Brain microvascular endothelial cell (primary cell): Measurements from ENCODE around the gene KAT6B.

Experiments
- DNase-seq: peaks from one replicate; pipeline ENCODE4 v3.0.0-alpha.2; 2020
- H3K27ac ChIP-seq: fragments of 250-450 bp; sonication (Bioruptor Pico); 2 replicates; pipeline ENCODE4 v1.5.1; 2020; ENCODE audit warnings: mild to moderate bottlenecking, moderate library complexity
- H3K27me3 ChIP-seq: fragments of 250-450 bp; sonication (Bioruptor Pico); replicated peaks from 2 replicates; pipeline ENCODE4 v1.5.1; 2020; ENCODE audit warnings: mild to moderate bottlenecking
- H3K36me3 ChIP-seq: fragments of 250-450 bp; sonication (Bioruptor Pico); replicated peaks from 2 replicates; pipeline ENCODE4 v1.5.1; 2020; ENCODE audit warnings: mild to moderate bottlenecking
- H3K4me3 ChIP-seq: 2 replicates; pipeline ENCODE4 v1.5.1; 2011; ENCODE audit warnings: low read depth, mild to moderate bottlenecking, control low read depth, low read length, moderate library complexity
- in situ Hi-C: cut with HindIII; loops from 2 replicates; pipeline ENCODE4 v1.10.0; 2017; ENCODE audit warnings: low sequenced_read_pairs, low pct_ligation_motif_present
- TF ChIP-seq, protein P1 (sequence below): IDR thresholded peaks from 2 replicates; pipeline ENCODE4 v1.5.1; 2011; ENCODE audit warnings: low read depth, mild to moderate bottlenecking, moderate library complexity, low read length, control low read depth, inconsistent platforms; ENCODE audit errors: missing control alignments

KAT6B gene

DNA sequence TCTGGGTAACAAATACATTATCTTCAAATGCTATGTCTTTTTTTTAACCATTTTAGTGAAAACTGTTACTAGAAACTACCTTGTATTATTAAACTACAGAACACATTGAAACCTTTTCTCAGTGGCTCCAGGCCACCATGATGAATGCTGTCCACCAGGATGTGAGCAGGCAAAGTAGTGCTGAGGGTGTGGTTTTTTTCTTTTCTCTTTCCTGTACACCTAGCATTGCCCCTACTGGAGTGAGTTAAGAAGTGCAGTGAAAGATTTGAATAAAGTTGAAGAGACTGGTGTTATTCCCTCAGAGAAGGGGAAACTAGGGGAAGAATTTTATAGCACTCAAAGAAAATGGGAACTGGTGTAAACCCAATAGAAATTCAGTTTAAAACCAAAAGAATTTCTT, 165.0 kb downstream of the KAT6B start:
- no peak overlapping the region for H3K4me3 ChIP-seq
- no peak for DNase-seq

DNA sequence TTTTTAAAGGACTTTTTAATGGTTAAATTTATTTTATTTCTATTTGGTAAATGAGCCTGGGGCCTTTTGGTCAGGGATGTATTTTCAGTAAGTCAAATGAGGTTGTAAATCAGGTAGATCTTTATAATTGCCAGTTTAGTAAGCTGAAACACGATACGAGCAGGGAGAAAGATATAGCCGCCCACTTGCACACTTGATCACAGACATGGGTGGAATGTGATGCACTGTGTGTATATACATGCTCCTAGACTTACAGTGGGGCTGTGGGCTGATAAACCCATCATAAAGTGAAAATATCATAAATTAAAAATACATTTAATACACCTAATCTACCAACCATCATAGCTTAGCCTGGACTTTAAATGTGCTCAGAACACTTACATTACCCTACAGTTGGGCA, 165.7 kb downstream of the KAT6B start:
- Histone ChIP-seq H3K27me3 (no peaks in the 10 kb centered on the region), H3K4me3 (no peak overlapping the region), H3K27ac (no peak overlapping the region), H3K36me3 (no peaks in the 10 kb centered on the region)
- DNase-seq: no peak
- TF ChIP-seq, protein P1, sequence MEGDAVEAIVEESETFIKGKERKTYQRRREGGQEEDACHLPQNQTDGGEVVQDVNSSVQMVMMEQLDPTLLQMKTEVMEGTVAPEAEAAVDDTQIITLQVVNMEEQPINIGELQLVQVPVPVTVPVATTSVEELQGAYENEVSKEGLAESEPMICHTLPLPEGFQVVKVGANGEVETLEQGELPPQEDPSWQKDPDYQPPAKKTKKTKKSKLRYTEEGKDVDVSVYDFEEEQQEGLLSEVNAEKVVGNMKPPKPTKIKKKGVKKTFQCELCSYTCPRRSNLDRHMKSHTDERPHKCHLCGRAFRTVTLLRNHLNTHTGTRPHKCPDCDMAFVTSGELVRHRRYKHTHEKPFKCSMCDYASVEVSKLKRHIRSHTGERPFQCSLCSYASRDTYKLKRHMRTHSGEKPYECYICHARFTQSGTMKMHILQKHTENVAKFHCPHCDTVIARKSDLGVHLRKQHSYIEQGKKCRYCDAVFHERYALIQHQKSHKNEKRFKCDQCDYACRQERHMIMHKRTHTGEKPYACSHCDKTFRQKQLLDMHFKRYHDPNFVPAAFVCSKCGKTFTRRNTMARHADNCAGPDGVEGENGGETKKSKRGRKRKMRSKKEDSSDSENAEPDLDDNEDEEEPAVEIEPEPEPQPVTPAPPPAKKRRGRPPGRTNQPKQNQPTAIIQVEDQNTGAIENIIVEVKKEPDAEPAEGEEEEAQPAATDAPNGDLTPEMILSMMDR: no peak
- in situ Hi-C loops: no loop called here

More for the DNA sequence above, 165.0 kb downstream of the KAT6B start:
- Histone ChIP-seq H3K27ac (no peak overlapping the region), H3K36me3 (no peaks in the 10 kb centered on the region), H3K27me3 (no peaks in the 10 kb centered on the region)
- TF ChIP-seq, protein P1: peak; percentile 48
- in situ Hi-C loops: no loop called here

DNA sequence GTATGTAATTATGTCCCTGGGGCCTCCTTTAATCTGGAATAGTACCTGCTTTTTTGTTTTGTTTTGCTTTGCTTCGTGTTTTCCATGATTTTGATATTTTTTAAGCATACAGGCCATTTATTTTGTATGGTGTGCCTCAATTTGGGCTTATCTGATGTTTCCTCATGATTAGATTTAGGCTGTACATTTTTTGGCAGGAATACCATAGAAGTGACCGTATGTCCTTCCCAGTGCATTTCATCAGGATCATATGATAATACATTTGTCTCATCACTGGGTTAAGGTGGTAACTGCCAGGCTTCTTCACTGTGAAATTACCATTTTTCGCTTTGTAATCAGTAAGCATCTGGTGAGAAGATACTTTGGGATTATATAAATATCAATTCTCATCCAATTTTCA, 167.2 kb downstream of the KAT6B start:
- Histone ChIP-seq H3K27ac (no peak overlapping the region), H3K4me3 (no peak overlapping the region), H3K27me3 (no peaks in the 10 kb centered on the region), H3K36me3 (no peaks in the 10 kb centered on the region)
- no peak for DNase-seq
- in situ Hi-C loops: no loop called here
- TF ChIP-seq, protein P1: no peak

DNA sequence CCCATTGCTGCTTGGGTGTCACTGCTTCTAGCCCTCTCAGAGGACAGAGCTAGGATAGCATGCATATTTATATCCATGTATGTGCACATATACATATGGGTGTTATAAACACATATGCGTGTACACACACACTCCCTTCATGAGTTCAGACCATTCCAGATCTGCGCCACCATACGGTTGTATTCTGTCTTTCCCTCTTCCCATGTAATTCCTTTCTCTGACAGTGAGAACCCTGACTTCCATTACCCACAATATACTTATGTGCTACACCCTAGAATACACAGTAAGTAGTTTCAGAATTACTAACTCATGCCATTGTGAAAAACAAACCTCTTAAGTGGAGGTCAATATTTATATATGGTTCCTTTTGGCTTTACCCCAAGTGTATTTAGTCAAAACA, 168.5 kb downstream of the KAT6B start:
- Histone ChIP-seq H3K36me3 (no peaks in the 10 kb centered on the region), H3K4me3 (no peak overlapping the region), H3K27ac (no peak overlapping the region), H3K27me3 (no peaks in the 10 kb centered on the region)
- TF ChIP-seq, protein P1: no peak
- no peak for DNase-seq
- in situ Hi-C loops: no loop called here

DNA sequence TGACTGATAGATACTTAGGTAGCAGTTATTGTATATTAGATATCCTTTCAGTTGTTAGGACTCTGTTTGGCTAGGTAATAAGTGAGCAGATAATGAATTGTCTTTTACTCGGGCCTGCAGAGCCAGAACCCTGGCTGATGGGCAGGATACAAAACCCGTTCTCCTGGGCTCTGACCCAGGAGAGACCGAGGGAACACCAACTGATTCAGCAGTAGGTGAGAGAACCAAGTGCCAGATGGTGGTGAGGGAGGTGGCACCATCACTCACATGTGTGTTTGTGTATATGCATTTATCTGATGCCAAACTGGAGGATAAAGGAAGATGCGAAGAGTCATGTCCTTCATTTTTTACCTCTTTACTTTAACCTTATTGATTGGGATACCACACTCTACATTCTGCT, 169.4 kb downstream of the KAT6B start:
- Histone ChIP-seq H3K4me3 (no peak overlapping the region), H3K36me3 (no peaks in the 10 kb centered on the region), H3K27me3 (no peaks in the 10 kb centered on the region), H3K27ac (no peak overlapping the region)
- no peak for DNase-seq
- TF ChIP-seq, protein P1: no peak
- in situ Hi-C loops: no loop called here

DNA sequence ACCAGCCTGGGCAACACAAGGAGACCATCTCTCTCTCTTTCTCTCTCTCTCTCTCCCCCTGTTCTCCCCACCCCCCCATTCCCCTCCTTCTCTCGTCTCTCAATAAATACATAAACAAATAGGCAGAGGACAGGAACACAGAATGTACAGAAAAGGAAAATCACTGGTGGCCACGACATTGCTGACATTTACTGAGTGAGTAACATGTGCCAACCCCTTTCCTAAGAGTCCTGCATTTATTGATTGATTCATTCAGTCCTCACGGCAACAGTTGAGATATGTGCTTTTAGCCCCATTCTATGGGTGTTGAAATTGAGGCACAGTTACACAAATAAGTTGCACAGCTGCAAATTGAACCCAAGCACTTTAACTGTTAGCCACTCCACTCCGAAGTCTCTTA, 170.8 kb downstream of the KAT6B start:
- no peak for DNase-seq
- Histone ChIP-seq H3K27ac (no peak overlapping the region), H3K27me3 (no peaks in the 10 kb centered on the region), H3K36me3 (no peaks in the 10 kb centered on the region), H3K4me3 (no peak overlapping the region)
- TF ChIP-seq, protein P1: no peak
- in situ Hi-C loops: no loop called here
